OCI-LY1 (cell line): ENCODE results near the gene SYCP3.

Experiments used
- CTCF ChIP-seq: fragments of 200-600 bp; sonication (generic), shearing (Covaris generic); IDR thresholded peaks from 2 replicates; pipeline ENCODE4 v1.5.1; 2017; ENCODE audit warnings: mild to moderate bottlenecking, antibody characterized with exemption, low read length, moderate library complexity, mixed read lengths
- EZH2 ChIP-seq: fragments of 200-600 bp; sonication (generic), shearing (Covaris generic); IDR thresholded peaks from 2 replicates; pipeline ENCODE4 v1.8.0; 2017; ENCODE audit warnings: borderline replicate concordance, mixed run types, mild to moderate bottlenecking, antibody characterized with exemption, low read length, moderate library complexity, mixed read lengths

GRCh38 chr12:101727098-101727497 is 12.2 kb downstream of the SYCP3 start:
- TF ChIP-seq CTCF (no peak), EZH2 (no peak)
